K562 (cell line): ENCODE data around the gene SRM. TPM values are rescaled to one million over a fixed set of nuclear protein-coding genes. Genes with fewer than 3 reads are reported as not detected.

Source experiments
- ATAC-seq: fragments of 200-7000 bp; cut with Tn5 transposase; 3 replicates; pipeline ENCODE4 v1.9.1; 2020; ENCODE audit warnings: moderate library complexity
- BruUV-seq: library from RNA; stranded (reverse); fragments of 400-500 nt; replicated peaks from 2 replicates; lab custom pipeline; 2021; lab: Mats Ljungman, UMichigan
- CTCF ChIA-PET: fragments of 300-600 bp; formaldehyde crosslinking; extraction: SDS; loops from one replicate; lab custom pipeline; 2021; ENCODE audit warnings: low intra/inter-chr PET ratio; lab: Yijun Ruan, JAX
- POLR2A ChIA-PET: fragments of 300-600, 350-650 bp; sonication (Branson Sonifier 250); formaldehyde crosslinking; extraction: SDS; loops from one replicate; lab custom pipeline; 2021; ENCODE audit warnings: antibody characterized with exemption, inconsistent platforms; lab: Yijun Ruan, JAX
- DNase-seq, 4 experiments: peaks; one replicate each; pipeline versions ENCODE4 v3.0.0 to v3.0.0-alpha.2; 2011 to 2018; ENCODE audit warnings: low spot score in 3 of 4, mixed read lengths in 3 of 4; ENCODE audit errors: extremely low read depth in 1 of 4
- FAIRE-seq: peaks from 2 replicates; lab custom pipeline; 2011; peaks lifted over from hg19 to GRCh38; lab: Jason Lieb, UNC
- H2AFZ ChIP-seq: 2 replicates; pipeline ENCODE4 v1.6.0; 2011; ENCODE audit warnings: low read depth, low read length, control low read depth, inconsistent platforms
- H3K27ac ChIP-seq: fragments of 200-600 bp; 3 replicates; pipeline ENCODE4 v1.8.0; 2011; ENCODE audit warnings: low read depth, mild to moderate bottlenecking, control low read depth, inconsistent platforms, low read length, moderate library complexity, mixed read lengths; ENCODE audit errors: extremely low read depth
- H3K27me3 ChIP-seq, 2 experiments: fragments of 300-600 bp in 1 of 2; 2 replicates in 1 of 2; 3 replicates in 1 of 2; pipeline versions ENCODE4 v1.6.0 to v1.8.0; 2011; ENCODE audit warnings: inconsistent platforms in 2 of 2, low read length in 2 of 2, mild to moderate bottlenecking in 1 of 2, mixed read lengths in 1 of 2, moderate library complexity in 1 of 2; ENCODE audit not compliant: control insufficient read depth in 2 of 2, insufficient read depth in 2 of 2
- H3K36me3 ChIP-seq: fragments of 300-600 bp; 3 replicates; pipeline ENCODE4 v1.8.0; 2011; ENCODE audit warnings: mild to moderate bottlenecking, low read length, inconsistent platforms; ENCODE audit not compliant: control insufficient read depth, insufficient read depth
- H3K4me1 ChIP-seq, 2 experiments: fragments of 200-600 bp in 1 of 2; replicated peaks in 1 of 2; 2 replicates in 1 of 2; 3 replicates in 1 of 2; pipeline versions ENCODE4 v1.5.1 to v1.8.0; 2011; ENCODE audit warnings: inconsistent platforms in 2 of 2, low read length in 2 of 2, mild to moderate bottlenecking in 1 of 2, mixed read lengths in 1 of 2, moderate library complexity in 1 of 2; ENCODE audit not compliant: control insufficient read depth in 2 of 2, insufficient read depth in 2 of 2
- H3K4me2 ChIP-seq: 2 replicates; pipeline ENCODE4 v1.6.1; 2011; ENCODE audit warnings: low read length, control low read depth, inconsistent platforms, mixed read lengths; ENCODE audit not compliant: insufficient read depth
- H3K4me3 ChIP-seq: fragments of 200-600 bp; sonication (generic), shearing (Covaris generic); 2 replicates; pipeline ENCODE4 v1.5.1; 2016; ENCODE audit warnings: control low read depth, inconsistent platforms
- H3K79me2 ChIP-seq: fragments of 200-600 bp; 3 replicates; pipeline ENCODE4 v1.8.0; 2011; ENCODE audit warnings: low read length, inconsistent platforms; ENCODE audit not compliant: control insufficient read depth, insufficient read depth
- H3K9ac ChIP-seq, 2 experiments: 2 replicates each; pipeline versions ENCODE4 v1.6.0 to v1.6.1; 2011; ENCODE audit warnings: low read depth in 2 of 2, low read length in 2 of 2, control low read depth in 1 of 2, inconsistent platforms in 1 of 2, mild to moderate bottlenecking in 1 of 2, mixed read lengths in 1 of 2; ENCODE audit not compliant: insufficient read depth in 1 of 2
- H3K9me1 ChIP-seq: one replicate; pipeline ENCODE4 v1.6.0; 2011; ENCODE audit warnings: inconsistent platforms, mild to moderate bottlenecking, low read length, moderate library complexity; ENCODE audit not compliant: control insufficient read depth, insufficient read depth
- H3K9me3 ChIP-seq: replicated peaks from 2 replicates; pipeline ENCODE4 v1.5.1; 2011; ENCODE audit warnings: low read depth, low read length, inconsistent platforms; ENCODE audit not compliant: control insufficient read depth, insufficient read depth
- H4K20me1 ChIP-seq: replicated peaks from 2 replicates; pipeline ENCODE4 v1.6.1; 2011; ENCODE audit warnings: low read length, inconsistent platforms, mixed read lengths; ENCODE audit not compliant: control insufficient read depth, insufficient read depth
- PTRF ChIP-seq: fragments of 450-650 bp; IDR thresholded peaks from 2 replicates; pipeline ENCODE4 v1.6.1; 2016; ENCODE audit warnings: mild to moderate bottlenecking, missing genetic modification characterization, missing compliant biosample characterization
- RAD21 ChIP-seq, 2 experiments: fragments of 250-450 bp in 1 of 2; fragments of 450-650 bp in 1 of 2; sonication (Bioruptor Pico) in 1 of 2; formaldehyde crosslinking in 1 of 2; IDR thresholded peaks in 1 of 2; conservative IDR thresholded peaks in 1 of 2; 2 replicates each; pipeline versions ENCODE4 v1.4.0 to v1.8.0; 2020 to 2022; ENCODE audit warnings: mild to moderate bottlenecking in 2 of 2, moderate library complexity in 1 of 2
- SUPT5H ChIP-seq: fragments of 450-650 bp; IDR thresholded peaks from 2 replicates; pipeline ENCODE4 v1.6.1; 2016
- TEAD4 ChIP-seq, 2 experiments: sonication (generic) in 1 of 2; formaldehyde crosslinking in 1 of 2; IDR thresholded peaks; 2 replicates each; pipeline versions ENCODE4 v1.6.1 to v1.8.0; 2012 to 2022; ENCODE audit warnings: borderline replicate concordance in 1 of 2, inconsistent platforms in 1 of 2, low read length in 1 of 2, mild to moderate bottlenecking in 1 of 2, missing genetic modification reagents in 1 of 2
- ZNF121 ChIP-seq: sonication (generic); formaldehyde crosslinking; conservative IDR thresholded peaks from 2 replicates; pipeline ENCODE4 v1.8.0; 2022; ENCODE audit warnings: missing genetic modification reagents
- ZNF3 ChIP-seq: fragments of 250-450 bp; sonication (Bioruptor Pico); IDR thresholded peaks from 2 replicates; pipeline ENCODE4 v1.5.0; 2021; ENCODE audit warnings: mild to moderate bottlenecking, moderate library complexity
- ZNF699 ChIP-seq: fragments of 250-450 bp; sonication (Bioruptor Pico); IDR thresholded peaks from 2 replicates; pipeline ENCODE4 v1.8.0; 2021; ENCODE audit warnings: mild to moderate bottlenecking, moderate library complexity; ENCODE audit not compliant: insufficient replicate concordance
- WGBS: fragments of 100-300 bp; shearing (Covaris generic); methylation state at CpG from one replicate; pipeline ENCODE4 v1.1.6; 2016; ENCODE audit warnings: low coverage, mixed read lengths; ENCODE audit not compliant: insufficient coverage; ENCODE audit errors: missing lambda C conversion rate; 5-methylcytosine and 5-hydroxymethylcytosine counted together
- in situ Hi-C: fragments of 300-500 bp; cut with MboI; formaldehyde crosslinking; loops from 4 replicates; pipeline ENCODE4 v1.15.0; 2018; ENCODE audit warnings: inconsistent platforms, mixed read lengths
- intact Hi-C: fragments of 100-400 bp; cut with micrococcal nuclease; formaldehyde crosslinking; loops from 2 replicates; pipeline ENCODE4 v1.14.2; 2022
- polyA plus RNA-seq, 8 experiments: library from polyadenylated mRNA; depleted of rRNA in 4 of 8; stranded (reverse) in 5 of 8; unstranded in 3 of 8; fragments of >200 nt; fragmentation: Nextera tagmentation in 2 of 8; fragmentation: Illumina TruSeq in 1 of 8; extraction: Ambion mirVana in 2 of 8; extraction: Trizol in 1 of 8; gene quantifications; 2 replicates each; pipeline versions ENCODE4 v1.2.1 to v1.2.3, GENCODE V29; 2011 to 2014; ENCODE audit warnings: inconsistent platforms in 1 of 8, missing spikeins in 1 of 8
- total RNA-seq, 7 experiments: library from RNA; depleted of rRNA in 6 of 7; stranded (reverse); fragments of >200 nt in 6 of 7; fragmentation: Illumina TruSeq in 2 of 7; extraction: Trizol in 2 of 7; gene quantifications; 2 replicates each; pipeline versions ENCODE4 v1.2.1 to v1.2.3, GENCODE V29; 2011 to 2021; ENCODE audit warnings: low replicate concordance in 1 of 7
- TF ChIP-seq, protein P1 (sequence below): IDR thresholded peaks from 2 replicates; pipeline ENCODE4 v1.6.1; 2011; ENCODE audit warnings: borderline replicate concordance, low read depth, mild to moderate bottlenecking, moderate library complexity, low read length; ENCODE audit not compliant: insufficient read depth, poor library complexity, severe bottlenecking
- TF ChIP-seq, protein P2 (sequence below), 3 experiments: IDR thresholded peaks in 2 of 3; conservative IDR thresholded peaks in 1 of 3; 2 replicates each; pipeline ENCODE4 v1.5.1; 2011 to 2012; ENCODE audit warnings: low read length in 3 of 3, mild to moderate bottlenecking in 3 of 3, control low read depth in 2 of 3, improper control_type of control experiment in 1 of 3, inconsistent platforms in 1 of 3, low read depth in 1 of 3, mixed read lengths in 1 of 3, moderate library complexity in 1 of 3; ENCODE audit not compliant: insufficient read depth in 2 of 3

The SRM gene
- total and polyA plus RNA-seq, 9 of the 15 experiments (the other 6 are each of a cell fraction or from before 2014, with no cell fraction given): 23.9 to 373 (median 82.5) TPM

DNA sequence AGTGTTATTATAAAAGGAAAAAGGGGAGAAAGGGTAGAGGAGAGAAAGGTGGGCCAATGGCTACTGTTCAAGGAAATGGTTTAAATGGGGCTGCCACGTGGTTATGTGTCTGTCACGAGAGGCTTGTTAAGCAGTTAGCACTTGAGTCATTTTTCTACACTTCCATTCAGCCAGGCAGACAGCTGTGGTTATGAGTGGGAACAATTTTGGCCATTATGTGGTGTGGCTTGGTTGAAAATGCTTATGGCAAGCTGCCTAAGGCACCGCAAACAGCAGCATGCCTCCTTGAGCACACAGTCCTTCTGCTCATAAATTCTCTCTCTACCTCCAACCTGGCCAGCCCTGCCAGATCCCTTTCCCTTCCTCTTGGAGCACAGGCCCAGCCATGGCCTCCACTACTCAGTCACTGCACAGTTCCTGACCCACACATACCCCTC is 3.2 kb upstream of the SRM start:
- POLR2A ChIA-PET: interaction anchor here (1.6 to 3.5 kb wide), 2 partner anchors 7 to 11 kb away, joined by 8 to 11 read pairs; no protein-coding TSS in a partner anchor
- no peak for ATAC-seq
- BruUV-seq: no TSS peak

DNA sequence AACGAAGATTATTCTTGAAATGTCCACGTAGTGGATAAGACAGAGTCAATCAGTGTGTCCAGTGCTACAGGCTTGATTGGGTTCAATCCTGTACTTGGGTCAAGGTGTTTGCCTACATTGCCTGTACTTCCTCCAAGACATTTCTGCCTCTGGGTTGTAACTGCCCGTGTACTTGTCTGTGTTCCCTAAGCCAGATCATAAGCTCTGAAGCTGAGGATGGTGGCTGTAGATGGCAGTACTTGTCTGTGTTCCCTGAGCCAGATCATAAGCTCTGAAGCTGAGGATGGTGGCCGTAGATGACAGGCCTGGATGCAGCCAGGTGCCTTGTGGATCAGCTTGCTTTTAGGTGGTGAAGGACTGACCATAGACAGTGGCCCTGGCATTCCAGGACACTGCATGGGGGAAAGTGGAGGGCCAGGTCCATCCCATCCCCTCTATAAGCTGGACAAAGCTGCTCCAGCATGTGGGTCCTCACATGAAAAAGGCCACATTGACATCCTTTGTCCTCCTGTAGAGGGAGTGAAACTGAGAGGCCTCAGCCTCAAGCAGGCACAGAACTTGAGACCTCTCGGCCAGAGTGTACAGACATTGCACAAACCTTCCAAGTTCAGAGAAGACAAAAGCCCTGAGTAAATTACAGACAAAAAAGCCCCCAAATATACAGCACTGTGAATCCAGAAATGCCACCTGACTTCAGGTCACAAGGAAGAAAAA is 2.0 kb upstream of the SRM start:
- no peaks in the 10 kb centered on the region for H3K27me3 ChIP-seq
- H3K4me1 ChIP-seq: peaks cover 8 to 40% of the 10 kb centered on the region in 2 experiments; a peak in 4 of 5 replicates
- H3K4me3 ChIP-seq: no peak overlapping the region
- ChIA-PET CTCF (no interaction called here), POLR2A (interaction anchor here (0.8 to 3.5 kb wide), 6 partner anchors 9 to 18 kb away, joined by 3 to 11 read pairs (median 4); no protein-coding TSS in a partner anchor)
- in situ Hi-C loops: no loop called here
- FAIRE-seq (no peak), DNase-seq (peak in 1 of 4 experiments; percentile 36), ATAC-seq (no peak)
- no peak overlapping the region for H3K27ac ChIP-seq
- H3K9me1 ChIP-seq: no peaks in the 10 kb centered on the region
- peaks cover 44% of the 10 kb centered on the region for H3K79me2 ChIP-seq
- no TSS peak for BruUV-seq
- H4K20me1 ChIP-seq: no peaks in the 10 kb centered on the region
- peak overlapping the region; percentile 43; the same call in 1 of the 2 replicates for H3K4me2 ChIP-seq
- 55% methylated on average over 5 of the region's 5 CpGs for WGBS
- intact Hi-C loops: no loop called here
- H2AFZ ChIP-seq: no peak overlapping the region
- 0 out of 2 replicates have a peak, but pooled peaks have one; percentile 8 for TF ChIP-seq TEAD4 (IDR thresholded peaks at IDR 0.05; ENCODE audit: low read length)
- no peak for TF ChIP-seq TEAD4 (CRISPR knock-in tag; IDR thresholded peaks at IDR 0.05; ENCODE audit: borderline replicate concordance)
- TF ChIP-seq, protein P1, sequence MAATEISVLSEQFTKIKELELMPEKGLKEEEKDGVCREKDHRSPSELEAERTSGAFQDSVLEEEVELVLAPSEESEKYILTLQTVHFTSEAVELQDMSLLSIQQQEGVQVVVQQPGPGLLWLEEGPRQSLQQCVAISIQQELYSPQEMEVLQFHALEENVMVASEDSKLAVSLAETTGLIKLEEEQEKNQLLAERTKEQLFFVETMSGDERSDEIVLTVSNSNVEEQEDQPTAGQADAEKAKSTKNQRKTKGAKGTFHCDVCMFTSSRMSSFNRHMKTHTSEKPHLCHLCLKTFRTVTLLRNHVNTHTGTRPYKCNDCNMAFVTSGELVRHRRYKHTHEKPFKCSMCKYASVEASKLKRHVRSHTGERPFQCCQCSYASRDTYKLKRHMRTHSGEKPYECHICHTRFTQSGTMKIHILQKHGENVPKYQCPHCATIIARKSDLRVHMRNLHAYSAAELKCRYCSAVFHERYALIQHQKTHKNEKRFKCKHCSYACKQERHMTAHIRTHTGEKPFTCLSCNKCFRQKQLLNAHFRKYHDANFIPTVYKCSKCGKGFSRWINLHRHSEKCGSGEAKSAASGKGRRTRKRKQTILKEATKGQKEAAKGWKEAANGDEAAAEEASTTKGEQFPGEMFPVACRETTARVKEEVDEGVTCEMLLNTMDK: peak; percentile 23
- TF ChIP-seq PTRF (tag): no peak
- no peak for TF ChIP-seq ZNF699
- TF ChIP-seq, protein P2, sequence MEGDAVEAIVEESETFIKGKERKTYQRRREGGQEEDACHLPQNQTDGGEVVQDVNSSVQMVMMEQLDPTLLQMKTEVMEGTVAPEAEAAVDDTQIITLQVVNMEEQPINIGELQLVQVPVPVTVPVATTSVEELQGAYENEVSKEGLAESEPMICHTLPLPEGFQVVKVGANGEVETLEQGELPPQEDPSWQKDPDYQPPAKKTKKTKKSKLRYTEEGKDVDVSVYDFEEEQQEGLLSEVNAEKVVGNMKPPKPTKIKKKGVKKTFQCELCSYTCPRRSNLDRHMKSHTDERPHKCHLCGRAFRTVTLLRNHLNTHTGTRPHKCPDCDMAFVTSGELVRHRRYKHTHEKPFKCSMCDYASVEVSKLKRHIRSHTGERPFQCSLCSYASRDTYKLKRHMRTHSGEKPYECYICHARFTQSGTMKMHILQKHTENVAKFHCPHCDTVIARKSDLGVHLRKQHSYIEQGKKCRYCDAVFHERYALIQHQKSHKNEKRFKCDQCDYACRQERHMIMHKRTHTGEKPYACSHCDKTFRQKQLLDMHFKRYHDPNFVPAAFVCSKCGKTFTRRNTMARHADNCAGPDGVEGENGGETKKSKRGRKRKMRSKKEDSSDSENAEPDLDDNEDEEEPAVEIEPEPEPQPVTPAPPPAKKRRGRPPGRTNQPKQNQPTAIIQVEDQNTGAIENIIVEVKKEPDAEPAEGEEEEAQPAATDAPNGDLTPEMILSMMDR (IDR thresholded peaks at IDR 0.05 in 2 of 3, conservative IDR thresholded peaks at IDR 0.05 in 1 of 3; ENCODE audit: insufficient read depth in 2 of 3, low read depth in 1 of 3, low read length in 3 of 3): peak in 2 of 3 experiments; percentile 2 to 16; a peak in 1 of 6 replicates
- TF ChIP-seq RAD21 (CRISPR knock-in tag; conservative IDR thresholded peaks at IDR 0.05 in 1 of 2, IDR thresholded peaks at IDR 0.05 in 1 of 2): peak in 1 of 2 experiments; percentile 19; a peak in 1 of 4 replicates
- TF ChIP-seq SUPT5H: no peak
- no peaks in the 10 kb centered on the region for H3K9me3 ChIP-seq
- H3K36me3 ChIP-seq: peaks cover 67% of the 10 kb centered on the region; the same call in 2 of the 3 replicates
- H3K9ac ChIP-seq: peak overlapping the region in 1 of 2 experiments; percentile 97; a peak in 1 of 4 replicates

More for the DNA sequence above, 3.2 kb upstream of the SRM start:
- Histone ChIP-seq H2AFZ (no peak overlapping the region), H3K9me3 (no peaks in the 10 kb centered on the region), H3K4me2 (no peak overlapping the region), H3K9me1 (no peaks in the 10 kb centered on the region), H4K20me1 (no peaks in the 10 kb centered on the region), H3K4me3 (no peak overlapping the region), H3K9ac (peak overlapping the region in 1 of 2 experiments; percentile 24; a peak in 1 of 4 replicates), H3K27me3 (no peaks in the 10 kb centered on the region), H3K4me1 (peaks cover 8 to 32% of the 10 kb centered on the region in 2 experiments; a peak in 4 of 5 replicates), H3K36me3 (peaks cover 63% of the 10 kb centered on the region; the same call in 2 of the 3 replicates), H3K79me2 (peaks cover 39% of the 10 kb centered on the region), H3K27ac (peak overlapping the region; percentile 14; the same call in 1 of the 3 replicates)
- CTCF ChIA-PET: no interaction called here
- FAIRE-seq (no peak), DNase-seq (no peak)
- intact Hi-C loops (no loop called here), in situ Hi-C loops (no loop called here)
- WGBS: 65% methylated on average over 3 of the region's 3 CpGs
- TF ChIP-seq ZNF3 (CRISPR knock-in tag) (no peak), ZNF121 (CRISPR knock-in tag) (peak; percentile 72)
